IPS-11a (cell line): ENCODE results near the gene MIDN.
A peak's percentile ranks its signal among the peaks of the same experiment; 100 is the strongest.

Source experiments
- H3K4me3 ChIP-seq: one replicate; pipeline ENCODE4 v1.5.1; 2013; ENCODE audit warnings: low read depth, low read length, control low read depth

MIDN gene

DNA sequence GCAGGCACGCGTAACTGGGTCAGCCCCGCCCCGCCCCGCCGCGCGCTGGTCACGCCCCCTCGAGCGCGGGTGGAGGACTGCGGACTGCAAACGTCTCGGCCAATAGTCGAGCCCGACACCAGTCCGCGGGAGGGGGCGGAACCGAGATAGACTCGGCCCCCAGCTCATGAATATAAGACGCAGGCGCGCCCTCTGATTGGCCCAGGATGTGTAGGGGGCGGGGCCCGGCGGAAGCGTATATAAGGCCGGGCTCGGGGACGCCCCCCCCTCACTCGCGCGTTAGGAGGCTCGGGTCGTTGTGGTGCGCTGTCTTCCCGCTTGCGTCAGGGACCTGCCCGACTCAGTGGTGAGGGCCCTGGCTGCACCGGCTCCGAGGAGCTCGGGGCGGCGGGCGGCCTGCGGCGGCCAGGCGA, 20.7 kb downstream of the MIDN start, which contains the start of gene CIRBP:
Gene CIRBP (plus strand): TSS at position 268 of the 413 bp plus-strand sequence. CDS start 1,602 bp downstream, outside the sequence.
- peak within 1 kb of the TSS; percentile 60 for H3K4me3 ChIP-seq

DNA sequence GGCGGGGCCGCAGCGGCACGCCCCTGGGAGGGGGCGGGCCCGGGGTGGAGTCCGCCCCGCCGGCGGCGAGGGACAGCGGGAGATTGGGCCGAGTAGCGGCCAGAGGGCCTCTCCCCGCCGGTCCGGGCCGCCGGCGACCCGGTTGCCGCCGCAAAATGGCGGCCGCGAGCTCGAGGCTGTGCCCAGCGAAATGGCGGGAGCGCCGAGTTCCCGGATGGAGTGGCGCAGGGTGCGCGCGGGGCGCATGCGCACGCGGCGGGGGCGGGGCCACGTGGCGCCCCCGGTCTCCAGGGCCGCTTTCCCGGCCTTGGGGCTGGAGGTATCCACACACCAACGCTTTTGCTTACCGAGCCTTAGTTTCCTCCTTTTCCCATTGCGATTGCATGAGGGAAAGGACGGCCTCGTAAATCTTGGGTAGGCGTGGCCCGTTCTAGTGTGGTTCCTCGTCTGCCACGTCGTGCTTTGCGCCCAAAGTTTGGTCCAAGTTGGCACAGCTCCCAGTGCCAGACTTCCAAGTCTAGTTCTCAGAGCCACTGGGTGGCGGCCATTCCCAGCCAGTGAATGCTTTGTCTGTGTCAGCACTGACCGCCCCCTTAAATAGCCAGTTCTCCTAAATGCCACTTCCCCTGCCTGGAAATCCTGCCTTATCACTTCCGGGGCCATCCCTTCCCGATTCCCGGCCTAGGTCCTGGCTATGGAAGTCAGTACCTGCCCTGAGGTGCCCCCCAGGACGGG, 21.3 kb downstream of the MIDN start:
- H3K4me3 ChIP-seq = peak overlapping the region; percentile 60

DNA sequence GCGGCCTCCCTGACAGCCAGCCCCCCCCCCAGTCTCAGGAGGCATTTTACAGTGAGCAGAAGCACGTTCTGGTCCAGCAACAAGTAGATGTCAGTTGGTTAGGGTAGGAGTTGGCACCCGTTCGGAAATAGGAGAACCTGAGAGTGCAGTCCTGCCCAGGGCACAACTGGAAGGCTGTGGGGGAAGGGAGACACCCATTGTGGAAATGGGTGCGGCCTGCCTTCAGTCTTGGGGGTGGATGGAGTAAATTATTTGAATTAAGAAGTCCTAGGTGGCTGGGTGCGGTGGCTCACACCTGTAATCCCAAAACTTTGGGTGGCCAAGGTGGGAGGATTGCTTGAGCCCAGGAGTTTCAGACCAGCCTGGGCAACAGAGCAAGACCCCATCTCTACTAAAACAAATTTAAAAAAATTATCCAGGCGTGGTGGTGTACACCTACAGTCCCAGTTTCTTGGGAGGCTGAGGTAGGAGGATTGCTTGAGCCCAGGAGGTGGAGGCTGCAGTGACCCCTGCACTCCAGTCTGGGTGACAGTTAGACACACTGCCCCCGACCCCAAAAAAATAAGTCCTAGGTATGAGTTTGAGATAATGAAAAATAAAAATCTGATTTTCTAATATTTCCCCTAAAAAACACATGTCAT, 21.9 kb downstream of the MIDN start:
- peak overlapping the region; percentile 60 for H3K4me3 ChIP-seq

DNA sequence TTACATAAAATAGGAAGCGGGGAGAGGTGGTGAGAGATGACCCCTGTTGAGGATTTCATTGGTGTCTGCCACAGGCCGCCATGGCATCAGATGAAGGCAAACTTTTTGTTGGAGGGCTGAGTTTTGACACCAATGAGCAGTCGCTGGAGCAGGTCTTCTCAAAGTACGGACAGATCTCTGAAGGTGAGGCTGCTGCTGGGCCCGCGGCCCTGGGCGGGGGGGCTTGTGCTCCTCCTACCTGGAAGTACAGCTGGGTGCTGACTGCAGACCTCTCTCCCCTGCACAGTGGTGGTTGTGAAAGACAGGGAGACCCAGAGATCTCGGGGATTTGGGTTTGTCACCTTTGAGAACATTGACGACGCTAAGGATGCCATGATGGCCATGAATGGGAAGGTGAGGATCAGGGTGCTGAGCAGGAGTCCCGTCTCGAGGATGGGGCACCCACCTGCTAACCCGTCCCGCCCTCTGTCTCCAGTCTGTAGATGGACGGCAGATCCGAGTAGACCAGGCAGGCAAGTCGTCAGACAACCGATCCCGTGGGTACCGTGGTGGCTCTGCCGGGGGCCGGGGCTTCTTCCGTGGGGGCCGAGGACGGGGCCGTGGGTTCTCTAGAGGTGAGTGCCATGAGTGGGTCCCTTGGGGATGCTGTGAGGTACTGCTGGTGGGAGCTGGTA, 22.6 kb downstream of the MIDN start:
- H3K4me3 ChIP-seq = no peak overlapping the region

DNA sequence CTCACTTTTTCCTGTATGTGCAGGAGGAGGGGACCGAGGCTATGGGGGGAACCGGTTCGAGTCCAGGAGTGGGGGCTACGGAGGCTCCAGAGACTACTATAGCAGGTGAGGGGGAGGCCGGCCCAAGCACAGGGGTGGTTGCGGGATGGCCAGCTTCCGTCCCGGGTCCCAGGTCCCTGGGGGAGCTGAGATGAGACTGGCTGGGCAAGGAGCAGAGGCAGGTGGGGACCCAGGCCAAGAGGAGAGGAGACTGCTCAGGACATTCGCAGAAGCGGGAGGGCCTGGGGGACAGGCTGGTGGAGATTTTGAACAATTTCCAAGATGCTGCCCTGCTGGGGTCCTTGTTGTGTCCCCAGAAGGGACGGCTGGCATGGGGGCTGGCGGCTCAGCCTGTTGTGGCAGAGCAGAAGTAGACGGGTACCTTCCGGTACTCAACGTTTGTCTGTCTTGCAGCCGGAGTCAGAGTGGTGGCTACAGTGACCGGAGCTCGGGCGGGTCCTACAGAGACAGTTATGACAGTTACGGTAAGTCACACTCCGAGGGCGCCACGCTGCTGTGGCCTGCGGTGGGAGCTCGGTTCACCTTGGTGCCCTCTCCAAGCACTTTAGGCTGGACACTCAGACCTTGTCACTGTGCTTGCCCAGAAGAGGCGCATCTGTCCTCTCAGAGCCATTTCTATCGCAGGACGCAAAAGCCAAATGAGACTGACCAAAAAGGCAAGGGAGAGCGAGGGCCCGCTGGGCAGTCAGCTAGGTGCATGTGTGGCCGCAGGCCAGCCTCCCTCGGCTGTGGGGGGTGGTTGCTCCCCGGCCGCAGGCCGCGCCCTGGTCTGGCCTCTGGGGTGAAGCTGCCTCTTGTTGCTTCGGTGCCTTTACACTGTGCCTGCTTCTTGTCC, 23.4 kb downstream of the MIDN start:
- no peak overlapping the region for H3K4me3 ChIP-seq

DNA sequence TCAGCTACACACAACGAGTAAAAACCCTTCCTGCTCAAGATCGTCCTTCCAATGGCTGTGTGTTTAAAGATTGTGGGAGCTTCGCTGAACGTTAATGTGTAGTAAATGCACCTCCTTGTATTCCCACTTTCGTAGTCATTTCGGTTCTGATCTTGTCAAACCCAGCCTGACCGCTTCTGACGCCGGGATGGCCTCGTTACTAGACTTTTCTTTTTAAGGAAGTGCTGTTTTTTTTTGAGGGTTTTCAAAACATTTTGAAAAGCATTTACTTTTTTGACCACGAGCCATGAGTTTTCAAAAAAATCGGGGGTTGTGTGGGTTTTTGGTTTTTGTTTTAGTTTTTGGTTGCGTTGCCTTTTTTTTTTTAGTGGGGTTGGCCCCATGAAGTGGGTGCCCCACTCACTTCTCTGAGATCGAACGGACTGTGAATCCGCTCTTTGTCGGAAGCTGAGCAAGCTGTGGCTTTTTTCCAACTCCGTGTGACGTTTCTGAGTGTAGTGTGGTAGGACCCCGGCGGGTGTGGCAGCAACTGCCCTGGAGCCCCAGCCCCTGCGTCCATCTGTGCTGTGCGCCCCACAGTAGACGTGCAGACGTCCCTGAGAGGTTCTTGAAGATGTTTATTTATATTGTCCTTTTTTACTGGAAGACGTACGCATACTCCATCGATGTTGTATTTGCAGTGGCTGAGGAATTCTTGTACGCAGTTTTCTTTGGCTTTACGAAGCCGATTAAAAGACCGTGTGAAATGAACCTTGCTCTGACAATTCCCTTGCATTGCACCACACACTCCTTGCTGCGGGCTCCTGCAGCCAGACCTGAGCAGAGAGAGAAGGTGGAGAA, 24.3 kb downstream of the MIDN start:
- H3K4me3 ChIP-seq = no peak overlapping the region

DNA sequence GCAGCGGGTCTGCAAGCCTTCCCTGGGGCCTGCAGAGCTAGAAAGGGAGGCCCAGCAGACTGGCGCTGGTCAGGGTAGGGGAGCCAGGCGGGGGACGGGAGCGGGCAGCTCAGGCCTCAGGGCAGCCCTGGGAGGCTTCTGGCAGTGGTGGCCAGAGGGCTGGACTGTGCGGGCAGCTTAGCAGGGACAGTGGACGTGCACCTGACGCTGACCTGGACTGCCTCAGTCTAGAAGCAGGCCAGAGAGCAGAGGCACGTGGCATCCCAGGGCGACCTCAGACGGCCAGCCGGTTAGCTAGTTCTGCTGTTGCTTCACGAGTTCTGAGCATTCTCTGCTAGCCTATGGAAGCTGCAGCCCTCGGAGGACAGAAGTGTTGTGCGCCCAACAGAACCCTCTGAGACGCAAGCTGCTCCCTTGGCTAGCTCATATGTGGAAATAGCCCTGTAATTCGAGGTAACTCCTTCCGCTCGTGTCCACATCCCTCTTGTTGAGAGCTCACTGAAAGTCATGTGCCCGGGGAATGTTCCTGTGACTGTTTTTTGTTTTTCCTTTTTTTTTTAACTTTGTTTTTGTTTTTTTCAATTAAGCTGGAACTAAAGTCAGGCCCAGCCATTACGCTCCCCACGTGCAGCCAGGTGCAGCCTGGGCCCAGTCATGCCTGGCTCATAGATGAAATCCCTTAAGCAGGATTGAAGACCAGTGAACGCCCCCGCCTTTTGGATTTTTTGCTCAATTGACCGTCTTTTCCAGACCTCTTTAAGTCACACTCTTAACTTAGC, 25.1 kb downstream of the MIDN start:
- no peak overlapping the region for H3K4me3 ChIP-seq

DNA sequence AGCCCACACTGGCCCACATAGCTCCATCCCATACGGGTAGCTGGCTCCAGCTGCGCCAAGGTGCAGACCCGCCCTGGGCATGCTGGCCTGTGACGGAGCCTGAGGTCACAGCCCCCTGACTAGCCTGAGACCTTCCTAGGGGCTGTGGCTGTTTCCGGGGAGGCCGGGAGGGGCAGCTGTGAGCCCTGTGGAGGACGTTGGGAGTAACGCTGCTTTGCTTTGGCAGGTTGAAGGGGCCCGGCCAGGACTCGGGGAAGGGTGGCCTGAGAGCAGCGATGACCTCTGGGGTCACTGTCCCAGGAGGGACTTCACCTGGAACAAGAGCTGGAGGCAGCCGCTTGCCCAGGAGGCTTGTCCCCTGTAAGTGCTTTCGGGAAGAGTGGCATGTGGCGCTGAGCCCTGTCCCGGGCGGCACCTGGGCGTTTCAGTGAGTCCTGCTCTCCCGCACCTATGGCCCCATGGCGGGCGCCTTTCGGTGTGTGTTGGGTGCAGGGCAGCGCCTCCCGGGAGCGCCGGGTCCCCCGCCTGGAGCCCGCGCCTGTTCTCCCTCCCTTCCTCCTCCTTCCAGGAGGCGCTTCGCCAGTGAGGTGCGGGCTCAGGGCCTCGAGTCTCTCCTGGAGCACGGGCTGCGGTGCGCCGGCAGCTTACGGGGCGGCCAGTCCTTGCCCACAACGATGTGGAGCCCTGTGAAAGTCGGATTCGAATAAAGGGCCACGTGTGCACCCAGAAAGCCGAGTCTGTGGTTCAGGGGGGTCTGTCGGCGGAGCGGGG, 25.9 kb downstream of the MIDN start:
- H3K4me3 ChIP-seq = no peak overlapping the region

DNA sequence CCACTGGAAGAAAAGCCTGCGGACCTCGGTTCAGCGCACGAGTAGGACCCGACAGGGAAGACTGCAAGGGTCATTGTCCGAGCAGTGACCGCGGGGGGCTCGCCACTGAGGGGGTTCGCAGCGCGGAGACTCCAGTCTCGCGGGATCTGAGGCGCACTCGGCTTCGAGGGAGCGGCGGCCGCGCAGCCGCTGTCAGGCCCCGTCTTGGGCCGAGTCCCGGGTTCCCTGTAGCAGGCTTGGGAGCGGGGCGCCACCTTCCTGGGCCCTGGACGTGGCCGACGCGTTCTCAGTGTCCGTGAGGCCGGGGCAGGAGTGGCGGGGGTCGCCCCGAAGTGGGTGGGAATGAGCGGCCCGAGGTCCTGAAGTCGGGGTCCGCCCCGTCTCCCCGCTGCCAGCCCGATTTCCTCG, 26.5 kb downstream of the MIDN start:
- peak overlapping the region; percentile 69 for H3K4me3 ChIP-seq

DNA sequence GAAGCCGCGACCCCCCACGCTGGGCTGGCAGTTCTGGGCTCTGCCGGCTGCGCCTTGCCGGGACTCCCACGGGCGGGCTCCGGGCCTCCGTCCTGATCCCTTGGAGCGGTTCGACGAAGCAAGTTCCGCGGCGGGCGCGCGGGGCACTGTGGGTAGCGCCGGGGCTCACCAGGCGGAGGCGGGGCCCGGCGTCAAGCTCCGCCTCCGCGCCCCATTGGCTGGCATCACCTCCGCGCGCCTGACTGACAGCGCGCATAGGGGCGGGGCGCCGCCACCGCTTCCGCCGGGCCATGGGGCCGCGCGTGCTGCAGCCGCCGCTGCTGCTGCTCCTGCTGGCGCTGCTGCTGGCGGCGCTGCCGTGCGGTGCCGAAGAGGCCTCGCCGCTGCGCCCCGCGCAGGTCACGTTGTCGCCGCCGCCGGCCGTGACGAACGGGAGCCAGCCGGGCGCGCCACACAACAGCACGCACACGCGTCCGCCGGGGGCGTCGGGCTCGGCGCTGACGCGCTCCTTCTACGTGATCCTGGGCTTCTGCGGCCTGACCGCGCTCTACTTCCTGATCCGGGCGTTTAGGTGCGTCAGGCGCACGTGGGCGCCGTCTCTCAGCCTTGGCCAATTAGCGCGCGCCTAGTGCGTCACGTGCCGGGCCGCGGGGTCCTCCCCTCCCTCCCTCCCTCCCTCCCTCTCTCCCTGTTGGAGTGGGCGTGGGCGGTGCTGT, 27.0 kb downstream of the MIDN start, which contains the start of gene FAM174C:
Gene FAM174C (plus strand): TSS at position 271 of the 716 bp plus-strand sequence. CDS start 20 bp downstream, at position 291.
- peak within 1 kb of the TSS; percentile 69 for H3K4me3 ChIP-seq

DNA sequence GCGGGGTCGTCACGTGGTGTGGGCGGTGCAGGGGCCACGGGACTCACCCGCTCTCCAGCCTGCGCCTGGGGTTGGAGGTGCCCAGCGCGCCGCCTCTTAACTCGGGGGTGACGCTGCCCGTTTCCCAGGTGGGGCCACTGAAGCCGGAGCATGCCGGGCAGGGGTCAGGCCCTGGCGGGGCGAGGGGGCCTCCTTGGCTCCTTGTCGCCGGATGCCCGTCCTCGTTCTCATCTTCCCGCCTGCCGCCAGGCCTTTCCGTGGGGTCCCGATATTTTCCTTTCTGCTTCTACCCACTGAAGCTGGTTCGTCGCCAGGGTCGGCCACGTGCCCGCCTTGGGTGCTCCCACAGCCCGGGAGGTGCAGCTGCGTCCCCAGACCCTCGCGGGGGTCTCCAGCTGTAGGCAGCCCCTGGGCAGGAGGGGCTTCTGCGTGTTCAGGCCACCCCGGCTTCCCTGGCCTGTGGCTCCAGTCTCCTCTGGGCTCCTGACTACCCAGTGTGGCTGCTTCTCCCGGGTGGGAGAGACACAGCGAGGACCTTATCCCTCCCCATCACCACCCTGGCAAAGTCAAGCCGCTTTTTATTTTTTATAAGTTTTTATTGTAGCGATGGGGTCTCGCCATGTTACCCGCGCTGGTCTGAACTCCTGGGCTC, 27.7 kb downstream of the MIDN start:
- H3K4me3 ChIP-seq = peak overlapping the region; percentile 64

DNA sequence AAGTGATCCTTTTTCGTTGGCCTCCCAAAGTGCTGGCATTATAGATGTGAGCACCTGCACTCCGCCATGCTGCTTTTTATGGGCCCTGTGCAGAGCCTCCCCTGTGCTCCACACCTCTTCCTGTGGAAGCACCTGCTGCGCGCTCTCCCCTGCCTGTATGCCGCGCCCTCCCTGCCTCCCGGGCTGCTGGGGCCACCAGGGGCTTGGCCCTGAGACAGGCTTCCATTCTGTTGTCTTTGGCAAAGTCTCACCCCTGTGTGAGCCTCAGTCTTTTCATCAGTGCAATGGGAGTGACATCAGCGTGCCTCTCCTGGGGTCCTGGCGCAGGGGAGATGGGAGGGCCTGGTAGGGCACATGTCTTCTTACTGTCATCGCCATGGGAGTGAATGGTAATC, 28.2 kb downstream of the MIDN start:
- H3K4me3 ChIP-seq = no peak overlapping the region

DNA sequence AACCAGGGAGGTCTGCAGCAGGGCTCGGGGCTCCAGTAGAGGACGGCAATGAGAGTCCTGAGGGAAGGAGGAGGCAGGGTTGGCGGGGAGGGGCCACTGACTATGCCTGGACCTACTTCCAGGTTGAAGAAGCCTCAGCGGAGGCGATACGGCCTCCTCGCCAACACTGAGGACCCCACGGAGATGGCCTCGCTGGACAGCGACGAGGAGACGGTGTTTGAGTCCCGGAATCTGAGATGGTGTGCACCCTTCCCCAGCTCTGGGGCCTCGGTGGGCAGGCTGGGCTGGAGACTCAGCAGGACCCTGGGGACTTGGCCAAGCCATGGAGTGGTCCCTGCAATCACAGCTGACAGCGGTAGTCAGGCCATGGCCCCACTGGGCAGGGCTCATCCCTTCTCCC, 28.7 kb downstream of the MIDN start:
- no peak overlapping the region for H3K4me3 ChIP-seq

DNA sequence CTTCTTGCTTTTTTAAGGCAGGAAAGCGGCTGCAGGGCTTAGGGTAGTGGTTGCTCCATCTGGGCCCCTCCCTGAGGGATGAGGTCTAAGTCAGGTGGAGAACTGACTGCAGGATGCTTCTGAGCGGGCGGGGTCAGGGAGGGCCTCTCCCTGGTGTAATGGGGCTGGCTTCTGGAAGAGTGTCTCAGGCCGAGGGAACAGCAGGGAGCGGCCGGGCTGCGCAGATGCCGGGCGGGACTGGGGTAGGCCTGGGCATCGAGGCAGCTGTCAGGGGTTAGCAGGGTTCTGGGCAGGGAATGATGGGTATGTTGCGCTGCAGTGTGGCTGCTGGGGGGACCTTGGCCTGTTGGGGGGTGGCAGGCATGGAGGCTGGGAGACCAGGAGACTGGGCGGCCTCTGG, 29.7 kb downstream of the MIDN start:
- no peak overlapping the region for H3K4me3 ChIP-seq

DNA sequence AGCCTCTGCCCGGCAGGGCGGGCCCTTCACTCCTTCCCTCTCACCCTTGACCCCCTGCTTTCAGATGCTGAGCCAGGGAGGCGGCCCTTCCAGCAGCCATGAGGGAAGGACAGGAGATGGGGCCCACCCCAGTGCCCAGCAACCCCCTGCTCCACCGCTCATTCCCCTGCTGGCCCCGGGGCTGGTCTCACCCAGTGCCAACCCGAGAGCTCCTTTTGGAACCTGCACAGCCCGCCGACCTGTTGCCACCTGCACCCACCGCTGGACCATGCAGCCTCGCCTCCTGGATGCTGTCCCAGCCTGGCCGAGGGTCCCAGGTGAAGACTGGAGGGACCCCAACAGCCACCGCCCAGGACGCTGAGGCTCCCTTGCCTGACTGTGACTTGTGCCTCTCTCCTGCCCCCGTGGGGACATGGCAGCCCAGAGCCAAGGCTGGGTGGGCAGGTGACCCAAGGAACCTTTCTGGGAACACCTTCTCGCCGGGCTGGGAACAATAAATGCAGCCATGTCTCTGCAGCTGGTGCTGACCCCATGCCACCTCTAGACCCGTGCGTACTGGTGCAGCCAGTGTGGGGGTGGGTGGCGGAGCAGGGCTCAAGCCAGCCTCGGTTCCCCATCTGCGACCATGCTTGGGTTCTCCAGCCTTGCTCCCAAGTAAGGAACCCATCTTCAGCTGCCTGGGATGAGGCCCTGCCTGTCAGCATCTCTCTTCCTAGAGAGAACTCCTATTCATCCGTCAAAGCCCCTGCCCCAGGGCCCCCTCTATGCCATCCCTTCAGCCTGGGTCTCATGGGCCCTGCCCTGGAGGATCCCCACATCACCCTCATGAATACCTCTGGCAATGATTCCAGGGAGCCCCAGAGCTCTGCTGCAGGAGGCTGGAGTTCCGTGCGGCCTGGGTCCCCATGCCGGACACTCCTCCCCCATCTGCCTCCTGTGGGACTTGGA, 30.6 kb downstream of the MIDN start:
- no peak overlapping the region for H3K4me3 ChIP-seq

DNA sequence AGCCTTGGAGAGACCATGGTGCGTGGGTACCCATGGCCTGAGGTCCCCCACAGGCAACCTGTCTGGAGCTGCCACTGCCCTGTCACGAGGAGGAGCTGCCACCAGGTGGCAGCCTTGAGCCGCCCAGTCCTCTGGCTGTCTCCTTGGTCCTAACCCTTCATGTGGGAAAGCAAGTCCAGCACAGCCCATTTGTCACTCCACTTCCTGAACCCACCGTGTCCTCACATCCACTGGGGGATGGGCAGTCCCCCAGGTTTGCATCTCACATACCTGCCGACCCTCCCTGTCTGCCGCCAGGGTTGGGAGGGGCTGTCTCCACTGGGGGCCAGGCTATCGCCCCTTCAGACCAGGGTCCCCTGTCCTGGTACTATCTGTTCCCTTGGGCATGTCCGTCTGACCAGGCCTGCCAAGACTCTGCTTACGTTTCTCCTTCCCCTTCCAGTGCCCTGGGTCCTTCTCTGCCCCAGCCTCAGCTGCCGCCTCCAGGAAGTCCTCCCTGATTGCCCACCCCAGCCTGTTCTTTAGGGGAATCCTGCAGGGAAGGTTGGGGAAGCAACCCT, 31.5 kb downstream of the MIDN start:
- H3K4me3 ChIP-seq = no peak overlapping the region
